A549 (cell line): Measurements from ENCODE around the gene CACNA1D. TPM values are rescaled to one million over a fixed set of nuclear protein-coding genes. Genes with fewer than 3 reads are reported as not detected.

Experiments
- ATAC-seq, 2 experiments: fragments of 200-7000 bp in 1 of 2; fragments of >200 bp in 1 of 2; cut with Nextera tagmentation in 1 of 2; cut with Tn5 transposase in 1 of 2; 3 replicates each; pipeline versions ENCODE4 v1.8.0 to v1.9.1; 2018 to 2020; ENCODE audit warnings: mild to moderate bottlenecking in 1 of 2, moderate library complexity in 1 of 2
- CTCF ChIA-PET: fragments of 300-600 bp; sonication (Branson Sonifier 250); formaldehyde crosslinking; extraction: SDS; loops from one replicate; lab custom pipeline; 2021; ENCODE audit warnings: antibody characterized with exemption, inconsistent platforms; lab: Yijun Ruan, JAX
- POLR2A ChIA-PET: fragments of 350-600 bp; formaldehyde crosslinking; extraction: SDS; loops from one replicate; lab custom pipeline; 2021; ENCODE audit warnings: antibody characterized with exemption, inconsistent platforms; lab: Yijun Ruan, JAX
- DNase-seq, 2 experiments: peaks; one replicate each; pipeline versions ENCODE4 v3.0.0 to v3.0.0-alpha.2; 2011 to 2016; ENCODE audit warnings: low read depth in 1 of 2, low spot score in 1 of 2
- FAIRE-seq: peaks from 2 replicates; lab custom pipeline; 2011; peaks lifted over from hg19 to GRCh38; lab: Jason Lieb, UNC
- H3K27ac ChIP-seq, 2 experiments: fragments of >200 bp; sonication (Bioruptor Twin); formaldehyde crosslinking; 3 replicates each; pipeline ENCODE4 v1.5.1; 2016 to 2017
- H3K4me1 ChIP-seq: fragments of >200 bp; sonication (Bioruptor Twin); formaldehyde crosslinking; 3 replicates; pipeline ENCODE4 v1.6.1; 2016
- H3K4me2 ChIP-seq: fragments of >200 bp; sonication (Bioruptor Twin); formaldehyde crosslinking; 3 replicates; pipeline ENCODE4 v1.6.1; 2016
- H3K4me3 ChIP-seq: fragments of >200 bp; sonication (Bioruptor Twin); formaldehyde crosslinking; 3 replicates; pipeline ENCODE4 v1.5.1; 2016
- H3K9me3 ChIP-seq: fragments of >200 bp; sonication (Bioruptor Twin); formaldehyde crosslinking; 3 replicates; pipeline ENCODE4 v1.6.1; 2016
- CEBPB ChIP-seq, 2 experiments: fragments of >200 bp in 1 of 2; sonication (Bioruptor Twin) in 1 of 2; formaldehyde crosslinking in 1 of 2; IDR thresholded peaks; 2 replicates each; pipeline ENCODE4 v1.6.1; 2012 to 2016
- CHD2 ChIP-seq: fragments of 150-350 bp; IDR thresholded peaks from 2 replicates; pipeline ENCODE4 v1.6.1; 2014; ENCODE audit warnings: low read length; ENCODE audit not compliant: partially characterized antibody
- EHF ChIP-seq: fragments of 250-450 bp; sonication (Bioruptor Pico); IDR thresholded peaks from 2 replicates; pipeline ENCODE4 v1.5.0; 2020; ENCODE audit warnings: mild to moderate bottlenecking
- EHMT2 ChIP-seq: fragments of 200-600 bp; sonication (generic); IDR thresholded peaks from 2 replicates; pipeline ENCODE4 v1.6.1; 2016; ENCODE audit warnings: antibody characterized with exemption, low read depth, mild to moderate bottlenecking, moderate library complexity
- FOSL2 ChIP-seq, 2 experiments: fragments of 450-650 bp in 1 of 2; fragments of >200 bp in 1 of 2; sonication (Bioruptor Twin) in 1 of 2; formaldehyde crosslinking; IDR thresholded peaks; 2 replicates each; pipeline versions ENCODE4 v1.5.0 to v1.6.1; 2016 to 2020; ENCODE audit warnings: mild to moderate bottlenecking in 1 of 2, moderate library complexity in 1 of 2
- GATA3 ChIP-seq: IDR thresholded peaks from 2 replicates; pipeline ENCODE4 v1.6.1; 2012; ENCODE audit warnings: borderline replicate concordance
- HOXB13 ChIP-seq: fragments of 250-450 bp; sonication (Bioruptor Pico); IDR thresholded peaks from 2 replicates; pipeline ENCODE4 v1.5.0; 2020; ENCODE audit warnings: low read depth, mild to moderate bottlenecking, moderate library complexity
- HOXB5 ChIP-seq: fragments of 250-450 bp; sonication (Bioruptor Pico); IDR thresholded peaks from 2 replicates; pipeline ENCODE4 v1.5.0; 2020; ENCODE audit warnings: mild to moderate bottlenecking, moderate library complexity
- JUN ChIP-seq, 2 experiments: fragments of >200 bp; sonication (Bioruptor Twin); formaldehyde crosslinking; IDR thresholded peaks; 2 replicates in 1 of 2; 3 replicates in 1 of 2; pipeline ENCODE4 v1.6.1; 2016 to 2017
- KDM1A ChIP-seq: fragments of 200-600 bp; sonication (generic); IDR thresholded peaks from 2 replicates; pipeline ENCODE4 v1.6.1; 2016; ENCODE audit warnings: low read depth, mild to moderate bottlenecking
- NFE2L2 ChIP-seq: fragments of 150-350 bp; conservative IDR thresholded peaks from 2 replicates; pipeline ENCODE4 v1.6.1; 2014; ENCODE audit warnings: low read length
- NPAS2 ChIP-seq: fragments of 250-450 bp; sonication (Bioruptor Pico); IDR thresholded peaks from 2 replicates; pipeline ENCODE4 v1.8.0; 2022; ENCODE audit warnings: mild to moderate bottlenecking, moderate library complexity, borderline replicate concordance
- NR3C1 ChIP-seq: fragments of >200 bp; sonication (Bioruptor Twin); formaldehyde crosslinking; IDR thresholded peaks from 3 replicates; pipeline ENCODE4 v1.6.1; 2017
- POLR2A ChIP-seq: IDR thresholded peaks from 2 replicates; pipeline ENCODE4 v1.6.1; 2012; ENCODE audit warnings: mild to moderate bottlenecking, low read length
- RAD21 ChIP-seq, 2 experiments: fragments of >200 bp in 1 of 2; sonication (Bioruptor Twin) in 1 of 2; formaldehyde crosslinking in 1 of 2; IDR thresholded peaks in 1 of 2; conservative IDR thresholded peaks in 1 of 2; 2 replicates in 1 of 2; 3 replicates in 1 of 2; pipeline ENCODE4 v1.6.1; 2012 to 2018; ENCODE audit warnings: inconsistent platforms in 1 of 2
- RFX5 ChIP-seq: fragments of 450-650 bp; IDR thresholded peaks from 2 replicates; pipeline ENCODE4 v1.7.1; 2014; ENCODE audit warnings: antibody characterized with exemption, mild to moderate bottlenecking, moderate library complexity
- SREBF2 ChIP-seq: fragments of 450-650 bp; IDR thresholded peaks from 2 replicates; pipeline ENCODE4 v1.6.1; 2014; ENCODE audit warnings: mild to moderate bottlenecking, moderate library complexity
- TFCP2L1 ChIP-seq: fragments of 250-450 bp; sonication (Bioruptor Pico); IDR thresholded peaks from 2 replicates; pipeline ENCODE4 v1.5.0; 2021; ENCODE audit warnings: mild to moderate bottlenecking
- TP53 ChIP-seq: fragments of 250-450 bp; sonication (Bioruptor Pico); IDR thresholded peaks from 2 replicates; pipeline ENCODE4 v1.5.0; 2021; ENCODE audit warnings: mild to moderate bottlenecking, moderate library complexity
- ZC3H11A ChIP-seq: fragments of 450-650 bp; IDR thresholded peaks from 2 replicates; pipeline ENCODE4 v1.6.1; 2014; ENCODE audit warnings: antibody characterized with exemption, mild to moderate bottlenecking
- ZFP36 ChIP-seq: fragments of 450-650 bp; IDR thresholded peaks from 2 replicates; pipeline ENCODE4 v1.6.1; 2014; ENCODE audit warnings: borderline replicate concordance; ENCODE audit not compliant: partially characterized antibody
- WGBS: methylation state at CpG from one replicate; pipeline ENCODE4 v1.1.6; 2017; ENCODE audit errors: missing lambda C conversion rate; 5-methylcytosine and 5-hydroxymethylcytosine counted together
- polyA plus RNA-seq, 4 experiments: library from polyadenylated mRNA; depleted of rRNA in 3 of 4; stranded (reverse); fragments of >200 nt; fragmentation: RNase III in 1 of 4; extraction: RNeasy Plus Mini Kit Qiagen cat#74134 plus additional on column Dnase treatment in 1 of 4; gene quantifications; 2 replicates in 3 of 4; 3 replicates in 1 of 4; pipeline ENCODE4 v1.2.3, GENCODE V29; 2011 to 2017
- TF ChIP-seq, protein P1 (sequence below): fragments of >200 bp; sonication (Bioruptor Twin); formaldehyde crosslinking; IDR thresholded peaks from 3 replicates; pipeline ENCODE4 v1.6.1; 2016
- TF ChIP-seq, protein P2 (sequence below): fragments of 250-450 bp; sonication (Bioruptor Pico); IDR thresholded peaks from 2 replicates; pipeline ENCODE4 v1.5.0; 2020; ENCODE audit warnings: low read depth, mild to moderate bottlenecking, moderate library complexity
- TF ChIP-seq, protein P3 (sequence below): fragments of 450-650 bp; IDR thresholded peaks from 2 replicates; pipeline ENCODE4 v1.6.1; 2014; ENCODE audit warnings: antibody characterized with exemption
- TF ChIP-seq, protein P4 (sequence below): IDR thresholded peaks from 2 replicates; pipeline ENCODE4 v1.6.1; 2012; ENCODE audit warnings: low read depth, borderline replicate concordance

CACNA1D gene
- polyA plus RNA-seq, 2 of the 4 experiments (the other 2 are of a cell fraction), result 1.1 to 10.7 TPM

DNA sequence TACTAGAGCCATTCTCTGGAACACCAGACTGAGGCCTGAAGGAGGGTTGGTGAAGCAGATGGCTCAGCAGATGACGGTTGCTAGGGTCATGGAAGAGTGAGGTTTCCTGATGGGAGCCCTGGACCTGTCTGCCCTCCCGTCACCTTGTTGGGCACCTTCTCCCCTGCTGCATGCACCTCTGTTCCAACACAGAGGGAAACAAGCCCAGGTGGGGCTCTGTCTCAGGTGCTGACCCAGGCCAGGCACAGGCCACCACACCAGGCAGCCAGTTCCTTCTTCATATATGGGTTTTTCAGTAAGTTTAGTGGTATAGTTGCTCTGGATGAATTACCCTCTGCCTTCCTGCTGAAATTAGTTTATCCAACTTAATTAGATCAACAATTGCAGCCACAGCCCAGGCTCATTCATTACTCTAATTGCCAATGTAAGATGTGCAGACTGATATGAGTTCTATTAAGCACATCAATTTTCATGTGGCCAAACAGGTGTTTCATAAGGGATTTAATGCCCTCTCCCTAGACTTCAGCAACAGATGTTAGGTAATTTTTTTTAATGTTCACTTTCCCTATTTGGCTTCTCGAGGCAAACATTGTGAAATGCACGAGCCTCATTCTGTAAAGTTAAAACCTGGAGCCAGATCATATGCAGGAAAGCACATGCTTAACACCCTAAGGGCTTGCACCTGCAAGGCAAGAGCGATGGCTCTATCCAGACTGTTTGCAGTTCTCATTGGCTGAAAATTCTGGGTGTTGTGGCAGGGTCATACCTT lies 177.0 kb downstream of the CACNA1D start:
- 72% methylated on average over 5 of the region's 5 CpGs for WGBS
- Histone ChIP-seq H3K9me3 (no peaks in the 10 kb centered on the region), H3K4me3 (no peak overlapping the region), H3K4me2 (no peak overlapping the region), H3K27ac (no peak overlapping the region), H3K4me1 (no peaks in the 10 kb centered on the region)
- FAIRE-seq, result no peak
- no peak for ATAC-seq
- ChIA-PET POLR2A (no interaction called here), CTCF (no interaction called here)
- TF ChIP-seq NFE2L2, result no peak
- TF ChIP-seq HOXB5, result no peak
- no peak for TF ChIP-seq ZC3H11A
- TF ChIP-seq NPAS2 (CRISPR knock-in tag), result no peak
- no peak for TF ChIP-seq JUN (IDR thresholded peaks at IDR 0.05)
- no peak for TF ChIP-seq EHMT2
- TF ChIP-seq, protein P1, sequence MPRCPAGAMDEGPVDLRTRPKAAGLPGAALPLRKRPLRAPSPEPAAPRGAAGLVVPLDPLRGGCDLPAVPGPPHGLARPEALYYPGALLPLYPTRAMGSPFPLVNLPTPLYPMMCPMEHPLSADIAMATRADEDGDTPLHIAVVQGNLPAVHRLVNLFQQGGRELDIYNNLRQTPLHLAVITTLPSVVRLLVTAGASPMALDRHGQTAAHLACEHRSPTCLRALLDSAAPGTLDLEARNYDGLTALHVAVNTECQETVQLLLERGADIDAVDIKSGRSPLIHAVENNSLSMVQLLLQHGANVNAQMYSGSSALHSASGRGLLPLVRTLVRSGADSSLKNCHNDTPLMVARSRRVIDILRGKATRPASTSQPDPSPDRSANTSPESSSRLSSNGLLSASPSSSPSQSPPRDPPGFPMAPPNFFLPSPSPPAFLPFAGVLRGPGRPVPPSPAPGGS, result no peak
- TF ChIP-seq TP53 (CRISPR knock-in tag), result no peak
- no peak for TF ChIP-seq CHD2
- TF ChIP-seq KDM1A, result no peak
- TF ChIP-seq GATA3, result no peak
- TF ChIP-seq NR3C1, result no peak
- TF ChIP-seq FOSL2 (IDR thresholded peaks at IDR 0.05), result no peak
- TF ChIP-seq FOSL2 (CRISPR knock-in tag; IDR thresholded peaks at IDR 0.05), result no peak
- no peak for TF ChIP-seq RFX5
- TF ChIP-seq, protein P2, sequence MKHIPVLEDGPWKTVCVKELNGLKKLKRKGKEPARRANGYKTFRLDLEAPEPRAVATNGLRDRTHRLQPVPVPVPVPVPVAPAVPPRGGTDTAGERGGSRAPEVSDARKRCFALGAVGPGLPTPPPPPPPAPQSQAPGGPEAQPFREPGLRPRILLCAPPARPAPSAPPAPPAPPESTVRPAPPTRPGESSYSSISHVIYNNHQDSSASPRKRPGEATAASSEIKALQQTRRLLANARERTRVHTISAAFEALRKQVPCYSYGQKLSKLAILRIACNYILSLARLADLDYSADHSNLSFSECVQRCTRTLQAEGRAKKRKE (CRISPR knock-in tag), result no peak
- TF ChIP-seq HOXB13, result no peak
- TF ChIP-seq EHF (CRISPR knock-in tag), result no peak
- no peak for TF ChIP-seq CEBPB (IDR thresholded peaks at IDR 0.05)
- TF ChIP-seq, protein P3, sequence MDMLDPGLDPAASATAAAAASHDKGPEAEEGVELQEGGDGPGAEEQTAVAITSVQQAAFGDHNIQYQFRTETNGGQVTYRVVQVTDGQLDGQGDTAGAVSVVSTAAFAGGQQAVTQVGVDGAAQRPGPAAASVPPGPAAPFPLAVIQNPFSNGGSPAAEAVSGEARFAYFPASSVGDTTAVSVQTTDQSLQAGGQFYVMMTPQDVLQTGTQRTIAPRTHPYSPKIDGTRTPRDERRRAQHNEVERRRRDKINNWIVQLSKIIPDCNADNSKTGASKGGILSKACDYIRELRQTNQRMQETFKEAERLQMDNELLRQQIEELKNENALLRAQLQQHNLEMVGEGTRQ, result no peak
- no peak for TF ChIP-seq TFCP2L1
- DNase-seq, result no peak

DNA sequence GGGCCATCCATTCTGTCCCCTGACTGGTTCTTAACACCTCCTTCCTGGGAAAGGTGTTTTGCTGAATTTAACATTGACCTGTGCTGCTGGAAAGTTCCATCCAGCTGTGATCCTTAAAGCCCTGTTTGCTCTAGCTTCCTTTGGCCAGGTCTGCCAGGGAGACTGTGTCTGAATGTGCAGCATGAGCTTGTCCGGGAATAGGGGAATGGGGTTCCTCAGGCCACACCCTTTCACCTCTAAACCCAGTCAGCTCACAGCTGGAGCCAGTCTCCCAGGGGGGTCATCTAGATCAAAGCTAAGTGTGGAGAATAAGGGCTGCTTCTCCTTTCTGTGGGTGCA lies 177.5 kb downstream of the CACNA1D start:
- no peak overlapping the region for H3K27ac ChIP-seq
- no peak for ATAC-seq
- no peaks in the 10 kb centered on the region for H3K9me3 ChIP-seq
- TF ChIP-seq RAD21 (conservative IDR thresholded peaks at IDR 0.05 in 1 of 2, IDR thresholded peaks at IDR 0.05 in 1 of 2), result no peak
- TF ChIP-seq POLR2A, result no peak
- no peak for TF ChIP-seq SREBF2
- TF ChIP-seq, protein P1, result no peak
- TF ChIP-seq KDM1A, result no peak
- TF ChIP-seq, protein P4, sequence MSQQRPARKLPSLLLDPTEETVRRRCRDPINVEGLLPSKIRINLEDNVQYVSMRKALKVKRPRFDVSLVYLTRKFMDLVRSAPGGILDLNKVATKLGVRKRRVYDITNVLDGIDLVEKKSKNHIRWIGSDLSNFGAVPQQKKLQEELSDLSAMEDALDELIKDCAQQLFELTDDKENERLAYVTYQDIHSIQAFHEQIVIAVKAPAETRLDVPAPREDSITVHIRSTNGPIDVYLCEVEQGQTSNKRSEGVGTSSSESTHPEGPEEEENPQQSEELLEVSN, result no peak
- TF ChIP-seq ZFP36, result no peak
- no peak for DNase-seq
- no CpG with 5 or more reads among the region's 1 CpG for WGBS
- POLR2A ChIA-PET, result no interaction called here
- no peak for FAIRE-seq
- no peak overlapping the region for H3K4me3 ChIP-seq
- CTCF ChIA-PET, result no interaction called here
- H3K4me2 ChIP-seq, result no peak overlapping the region
- H3K4me1 ChIP-seq, result no peaks in the 10 kb centered on the region
